HepG2 (cell line): ENCODE data around the gene FSCN2. TPM values are rescaled to one million over a fixed set of nuclear protein-coding genes. Genes with fewer than 3 reads are reported as not detected.
A peak's percentile ranks its signal among the peaks of the same experiment; 100 is the strongest.

ENCODE experiments used
- ATAC-seq: fragments of 200-7000 bp; cut with Tn5 transposase; 3 replicates; pipeline ENCODE4 v1.9.1; 2020; ENCODE audit warnings: mild to moderate bottlenecking, moderate library complexity
- BruUV-seq: library from RNA; stranded (reverse); fragments of 400-500 nt; replicated peaks from 2 replicates; lab custom pipeline; 2021; lab: Mats Ljungman, UMichigan
- CTCF ChIA-PET: fragments of 300-600 bp; formaldehyde crosslinking; extraction: SDS; loops from one replicate; lab custom pipeline; 2021; ENCODE audit warnings: low total read pairs, inconsistent platforms, low intra/inter-chr PET ratio; lab: Yijun Ruan, JAX
- POLR2A ChIA-PET: fragments of 350-600 bp; sonication (Branson Sonifier 250); formaldehyde crosslinking; loops from one replicate; lab custom pipeline; 2020; ENCODE audit warnings: antibody characterized with exemption, inconsistent platforms; lab: Yijun Ruan, JAX
- DNase-seq: peaks from one replicate; pipeline ENCODE4 v3.0.0-alpha.2; 2015; ENCODE audit warnings: low spot score
- FAIRE-seq: peaks from 3 replicates; lab custom pipeline; 2011; peaks lifted over from hg19 to GRCh38; lab: Jason Lieb, UNC
- H2AFZ ChIP-seq: one replicate; pipeline ENCODE4 v1.6.1; 2011; ENCODE audit warnings: low read length, inconsistent platforms
- H3K27ac ChIP-seq: fragments of 300-600 bp; 3 replicates; pipeline ENCODE4 v1.8.0; 2011; ENCODE audit warnings: mixed run types, mild to moderate bottlenecking, mixed read lengths, low read length, inconsistent platforms; ENCODE audit not compliant: insufficient read depth; ENCODE audit errors: extremely low read length
- H3K27me3 ChIP-seq, 2 experiments: fragments of 200-600 bp in 1 of 2; 2 replicates in 1 of 2; 3 replicates in 1 of 2; pipeline versions ENCODE4 v1.6.0 to v1.8.0; 2011; ENCODE audit warnings: low read length in 2 of 2, mild to moderate bottlenecking in 2 of 2, moderate library complexity in 2 of 2, inconsistent platforms in 1 of 2; ENCODE audit not compliant: insufficient read depth in 2 of 2, control insufficient read depth in 1 of 2
- H3K36me3 ChIP-seq, 2 experiments: fragments of 200-600 bp in 1 of 2; replicated peaks in 1 of 2; 2 replicates in 1 of 2; 3 replicates in 1 of 2; pipeline versions ENCODE4 v1.5.1 to v1.8.0; 2011; ENCODE audit warnings: low read length in 2 of 2, inconsistent platforms in 1 of 2; ENCODE audit not compliant: insufficient read depth in 2 of 2, control insufficient read depth in 1 of 2
- H3K4me1 ChIP-seq: 2 replicates; pipeline ENCODE4 v1.5.1; 2012; ENCODE audit warnings: low read length, inconsistent platforms; ENCODE audit not compliant: insufficient read depth
- H3K4me2 ChIP-seq: 2 replicates; pipeline ENCODE4 v1.6.0; 2011; ENCODE audit warnings: low read depth, low read length, inconsistent platforms
- H3K4me3 ChIP-seq, 3 experiments: fragments of 200-600 bp in 1 of 3; sonication (generic), shearing (Covaris generic) in 1 of 3; replicated peaks in 1 of 3; 2 replicates each; pipeline ENCODE4 v1.5.1; 2011 to 2016; ENCODE audit warnings: low read length in 3 of 3, inconsistent platforms in 2 of 3, low read depth in 2 of 3, mild to moderate bottlenecking in 2 of 3, control low read depth in 1 of 3, mixed read lengths in 1 of 3; ENCODE audit not compliant: insufficient read depth in 1 of 3
- H3K79me2 ChIP-seq: one replicate; pipeline ENCODE4 v1.6.1; 2011; ENCODE audit warnings: low read length, inconsistent platforms; ENCODE audit not compliant: insufficient read depth
- H3K9ac ChIP-seq: 2 replicates; pipeline ENCODE4 v1.6.0; 2011; ENCODE audit warnings: mild to moderate bottlenecking, low read depth, low read length, inconsistent platforms; ENCODE audit not compliant: insufficient read depth
- H3K9me3 ChIP-seq: 2 replicates; pipeline ENCODE4 v1.5.1; 2012; ENCODE audit warnings: mild to moderate bottlenecking, low read length
- H4K20me1 ChIP-seq: 2 replicates; pipeline ENCODE4 v1.6.0; 2011; ENCODE audit warnings: inconsistent platforms, mild to moderate bottlenecking, low read length, moderate library complexity; ENCODE audit not compliant: insufficient read depth
- AGO1 ChIP-seq: fragments of 200-400 bp; formaldehyde crosslinking; IDR thresholded peaks from 2 replicates; pipeline ENCODE4 v1.6.1; 2017; ENCODE audit warnings: mild to moderate bottlenecking, low read depth, low read length, moderate library complexity; ENCODE audit not compliant: poor library complexity, severe bottlenecking
- RBFOX2 ChIP-seq: fragments of 200-400 bp; formaldehyde crosslinking; IDR thresholded peaks from 2 replicates; pipeline ENCODE4 v1.6.1; 2017; ENCODE audit warnings: low read depth, mild to moderate bottlenecking, low read length
- RBM22 ChIP-seq: fragments of 200-400 bp; formaldehyde crosslinking; optimal IDR thresholded peaks from 2 replicates; pipeline ENCODE3; 2017; ENCODE audit warnings: mild to moderate bottlenecking, low read length, moderate library complexity
- RXRB ChIP-seq: IDR thresholded peaks from 2 replicates; pipeline ENCODE4 v1.6.1; 2016; ENCODE audit warnings: borderline replicate concordance, missing genetic modification reagents, missing compliant biosample characterization
- SOX6 ChIP-seq, 2 experiments: fragments of 450-650 bp in 1 of 2; sonication (generic) in 1 of 2; formaldehyde crosslinking in 1 of 2; IDR thresholded peaks; 2 replicates each; pipeline versions ENCODE4 v1.4.0 to v1.6.1; 2017 to 2020; ENCODE audit warnings: antibody characterized with exemption in 1 of 2, mild to moderate bottlenecking in 1 of 2, missing genetic modification reagents in 1 of 2
- WGBS: methylation state at CpG from one replicate; pipeline ENCODE4 v1.1.6; 2017; ENCODE audit warnings: low lambda C conversion rate; 5-methylcytosine and 5-hydroxymethylcytosine counted together
- in situ Hi-C: cut with HindIII; loops from 2 replicates; pipeline ENCODE4 v1.10.0; 2017; ENCODE audit warnings: low pct_unique_long_range_greater_than_20kb; ENCODE audit not compliant: extremely low pct_ligation_motif_present
- intact Hi-C: fragments of 100-400 bp; cut with micrococcal nuclease; formaldehyde crosslinking; loops from one replicate; pipeline ENCODE4 v1.10.0; 2022; ENCODE audit not compliant: unreplicated experiment
- polyA plus RNA-seq, 8 experiments: library from polyadenylated mRNA; depleted of rRNA in 3 of 8; stranded (reverse) in 7 of 8; unstranded in 1 of 8; fragments of >200 nt; fragmentation: Illumina TruSeq in 4 of 8; extraction: Trizol in 4 of 8; gene quantifications; 2 replicates each; pipeline versions ENCODE4 v1.2.1 to v1.2.3, GENCODE V29; 2011 to 2016; ENCODE audit warnings: low read depth in 4 of 8, missing spikeins in 1 of 8, mixed read lengths in 1 of 8; ENCODE audit not compliant: insufficient read depth in 1 of 8
- total RNA-seq, 5 experiments: library from RNA; depleted of rRNA; stranded (reverse); fragments of >200 nt; fragmentation: Illumina TruSeq; extraction: Trizol; gene quantifications; 2 replicates each; pipeline ENCODE4 v1.2.3, GENCODE V29; 2016; ENCODE audit warnings: low read depth in 1 of 5

Gene FSCN2
- total and polyA plus RNA-seq, 2 of the 13 experiments (the other 11 are each of a cell fraction or from before 2014, with no cell fraction given), result 0.09 TPM; not detected in 1

GRCh38 chr17:81539571-81539900, 11.4 kb downstream of the FSCN2 start:
- Histone ChIP-seq H2AFZ (no peak overlapping the region), H3K9me3 (no peaks in the 10 kb centered on the region), H3K79me2 (no peaks in the 10 kb centered on the region), H3K9ac (no peak overlapping the region), H4K20me1 (no peaks in the 10 kb centered on the region), H3K27ac (no peak overlapping the region), H3K36me3 (peaks cover 17 to 26% of the 10 kb centered on the region in 2 experiments), H3K4me2 (no peak overlapping the region), H3K4me1 (no peaks in the 10 kb centered on the region), H3K27me3 (no peaks in the 10 kb centered on the region), H3K4me3 (no peak overlapping the region)
- no TSS peak for BruUV-seq
- ChIA-PET POLR2A (no interaction called here), CTCF (no interaction called here)
- TF ChIP-seq RBM22 (peak; percentile 19), RXRB (no peak), AGO1 (peak; percentile 7)
- 96% methylated on average over 10 of the region's 10 CpGs for WGBS
- intact Hi-C loops (no loop called here), in situ Hi-C loops (no loop called here)
- FAIRE-seq (no peak), DNase-seq (no peak), ATAC-seq (no peak)

GRCh38 chr17:81539961-81540675, 11.9 kb downstream of the FSCN2 start:
- Histone ChIP-seq H3K36me3 (peaks cover 19 to 32% of the 10 kb centered on the region in 2 experiments), H3K9ac (no peak overlapping the region)
- WGBS, result 91% methylated on average over 21 of the region's 28 CpGs

More at GRCh38 chr17:81539961-81540675, 11.9 kb downstream of the FSCN2 start:
- H3K4me3 ChIP-seq, result no peak overlapping the region
- no peak overlapping the region for H2AFZ ChIP-seq
- no peaks in the 10 kb centered on the region for H3K9me3 ChIP-seq
- BruUV-seq, result TSS peak; percentile 28
- in situ Hi-C loops (no loop called here), intact Hi-C loops (no loop called here)
- ChIA-PET CTCF (no interaction called here), POLR2A (no interaction called here)
- ATAC-seq (no peak), DNase-seq (no peak), FAIRE-seq (no peak)
- no peaks in the 10 kb centered on the region for H3K4me1 ChIP-seq
- H3K27ac ChIP-seq, result no peak overlapping the region
- peak; percentile 18; the same call in 1 of the 2 replicates for TF ChIP-seq RBFOX2
- TF ChIP-seq SOX6 (IDR thresholded peaks at IDR 0.05), result no peak
- no peak for TF ChIP-seq SOX6 (CRISPR knock-in tag; IDR thresholded peaks at IDR 0.05)
- no peaks in the 10 kb centered on the region for H3K27me3 ChIP-seq
- no peaks in the 10 kb centered on the region for H4K20me1 ChIP-seq
- H3K4me2 ChIP-seq, result no peak overlapping the region
- no peaks in the 10 kb centered on the region for H3K79me2 ChIP-seq
